ENCODE data around the gene CDH23. TPM values are rescaled to one million over a fixed set of nuclear protein-coding genes. Genes with fewer than 3 reads are reported as not detected.
A peak's percentile ranks its signal among the peaks of the same experiment; 100 is the strongest.

CDH23 gene
- total RNA-seq, 1 donor = 0.36 TPM

GRCh38 chr10:71443676-71444075 is 47.0 kb downstream of the CDH23 start:
- Histone ChIP-seq H4K20me1 (ENCODE audit: insufficient read depth, low read length) (no peaks in the 10 kb centered on the region), H3K27ac (ENCODE audit: low read depth, low read length) (no peak overlapping the region), H3K27me3 (ENCODE audit: insufficient read depth, low read length) (peaks cover 5% of the 10 kb centered on the region), H2AFZ (ENCODE audit: low read length) (no peak overlapping the region), H3K79me2 (ENCODE audit: insufficient read depth, low read length) (no peaks in the 10 kb centered on the region), H3K4me1 (ENCODE audit: insufficient read depth, low read length) (no peaks in the 10 kb centered on the region), H3K4me3 (ENCODE audit: insufficient read depth, low read length) (no peak overlapping the region), H3K36me3 (ENCODE audit: insufficient read depth, low read length) (no peaks in the 10 kb centered on the region), H3K9me3 (ENCODE audit: low read depth, low read length) (no peaks in the 10 kb centered on the region), H3K4me2 (ENCODE audit: insufficient read depth, low read length) (no peak overlapping the region)
- TF ChIP-seq, protein P1, sequence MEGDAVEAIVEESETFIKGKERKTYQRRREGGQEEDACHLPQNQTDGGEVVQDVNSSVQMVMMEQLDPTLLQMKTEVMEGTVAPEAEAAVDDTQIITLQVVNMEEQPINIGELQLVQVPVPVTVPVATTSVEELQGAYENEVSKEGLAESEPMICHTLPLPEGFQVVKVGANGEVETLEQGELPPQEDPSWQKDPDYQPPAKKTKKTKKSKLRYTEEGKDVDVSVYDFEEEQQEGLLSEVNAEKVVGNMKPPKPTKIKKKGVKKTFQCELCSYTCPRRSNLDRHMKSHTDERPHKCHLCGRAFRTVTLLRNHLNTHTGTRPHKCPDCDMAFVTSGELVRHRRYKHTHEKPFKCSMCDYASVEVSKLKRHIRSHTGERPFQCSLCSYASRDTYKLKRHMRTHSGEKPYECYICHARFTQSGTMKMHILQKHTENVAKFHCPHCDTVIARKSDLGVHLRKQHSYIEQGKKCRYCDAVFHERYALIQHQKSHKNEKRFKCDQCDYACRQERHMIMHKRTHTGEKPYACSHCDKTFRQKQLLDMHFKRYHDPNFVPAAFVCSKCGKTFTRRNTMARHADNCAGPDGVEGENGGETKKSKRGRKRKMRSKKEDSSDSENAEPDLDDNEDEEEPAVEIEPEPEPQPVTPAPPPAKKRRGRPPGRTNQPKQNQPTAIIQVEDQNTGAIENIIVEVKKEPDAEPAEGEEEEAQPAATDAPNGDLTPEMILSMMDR (IDR thresholded peaks at IDR 0.05; ENCODE audit: extremely low read depth, low read depth, low read length) = no peak
- DNase-seq (ENCODE audit: insufficient read length, low spot score, missing footprints) = peak; percentile 58

DNA sequence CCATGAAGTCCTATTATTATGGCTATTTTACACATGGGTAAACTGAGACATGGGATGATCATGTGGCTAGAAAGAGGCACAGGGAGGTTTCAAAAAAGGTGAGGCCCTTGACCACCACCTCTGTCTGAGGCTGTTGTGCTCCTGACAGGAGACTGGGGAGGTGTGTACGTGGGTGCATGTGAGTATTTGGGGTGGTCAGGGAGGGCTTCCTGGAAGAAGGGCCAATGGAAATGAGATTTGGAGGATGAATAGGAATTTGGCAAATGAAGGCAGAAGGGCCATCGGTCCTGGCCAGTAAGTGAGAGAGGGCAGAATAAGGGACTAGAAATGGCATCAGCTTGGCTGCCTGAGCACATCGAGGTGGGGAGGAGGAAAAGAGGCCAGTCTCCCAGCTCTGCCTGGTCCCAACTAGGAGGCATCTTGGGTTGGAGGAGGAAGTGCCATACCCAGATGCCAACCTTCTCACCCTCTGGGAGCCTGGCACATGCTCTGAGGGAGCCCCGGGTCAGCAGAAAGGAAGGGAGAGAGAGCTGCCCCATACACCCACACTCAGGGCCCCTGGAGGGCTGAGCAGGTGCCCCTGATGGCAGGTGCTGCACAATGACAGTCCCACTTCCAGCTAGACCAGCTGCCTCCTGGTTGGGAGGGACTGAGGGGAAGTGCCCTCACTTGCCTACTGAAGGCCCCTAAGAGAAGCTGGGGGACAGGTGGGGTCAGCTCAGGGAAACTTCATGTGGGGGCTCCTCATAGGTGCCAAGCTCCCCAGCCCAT is 47.7 kb downstream of the CDH23 start:
- Histone ChIP-seq H3K4me3 (ENCODE audit: insufficient read depth, low read length) (no peak overlapping the region), H4K20me1 (ENCODE audit: insufficient read depth, low read length) (no peaks in the 10 kb centered on the region), H3K79me2 (ENCODE audit: insufficient read depth, low read length) (no peaks in the 10 kb centered on the region), H3K27me3 (ENCODE audit: insufficient read depth, low read length) (peaks cover 7% of the 10 kb centered on the region), H3K9me3 (ENCODE audit: low read depth, low read length) (no peaks in the 10 kb centered on the region), H3K4me2 (ENCODE audit: insufficient read depth, low read length) (no peak overlapping the region), H3K36me3 (ENCODE audit: insufficient read depth, low read length) (no peaks in the 10 kb centered on the region), H2AFZ (ENCODE audit: low read length) (no peak overlapping the region), H3K27ac (ENCODE audit: low read depth, low read length) (no peak overlapping the region), H3K4me1 (ENCODE audit: insufficient read depth, low read length) (no peaks in the 10 kb centered on the region)
- TF ChIP-seq, protein P1 (IDR thresholded peaks at IDR 0.05; ENCODE audit: extremely low read depth, low read depth, low read length) = no peak
- DNase-seq (ENCODE audit: insufficient read length, low spot score, missing footprints) = peak; percentile 63

- H2AFZ ChIP-seq (ENCODE audit: low read length) = no peak overlapping the region
- no peaks in the 10 kb centered on the region for H4K20me1 ChIP-seq (ENCODE audit: insufficient read depth, low read length)
- peaks cover 6% of the 10 kb centered on the region for H3K27me3 ChIP-seq (ENCODE audit: insufficient read depth, low read length)
- DNase-seq (ENCODE audit: insufficient read length, low spot score, missing footprints) = peak; percentile 72
- no peaks in the 10 kb centered on the region for H3K4me1 ChIP-seq (ENCODE audit: insufficient read depth, low read length)
- H3K4me2 ChIP-seq (ENCODE audit: insufficient read depth, low read length) = no peak overlapping the region
- H3K36me3 ChIP-seq (ENCODE audit: insufficient read depth, low read length) = no peaks in the 10 kb centered on the region
- no peaks in the 10 kb centered on the region for H3K79me2 ChIP-seq (ENCODE audit: insufficient read depth, low read length)
- H3K9me3 ChIP-seq (ENCODE audit: low read depth, low read length) = no peaks in the 10 kb centered on the region
- TF ChIP-seq, protein P1 (IDR thresholded peaks at IDR 0.05; ENCODE audit: extremely low read depth, low read depth, low read length) = no peak
- no peak overlapping the region for H3K27ac ChIP-seq (ENCODE audit: low read depth, low read length)
- no peak overlapping the region for H3K4me3 ChIP-seq (ENCODE audit: insufficient read depth, low read length)
Measured at GRCh38 chr10:71447676-71448075, 51.0 kb downstream of the CDH23 start.

DNA sequence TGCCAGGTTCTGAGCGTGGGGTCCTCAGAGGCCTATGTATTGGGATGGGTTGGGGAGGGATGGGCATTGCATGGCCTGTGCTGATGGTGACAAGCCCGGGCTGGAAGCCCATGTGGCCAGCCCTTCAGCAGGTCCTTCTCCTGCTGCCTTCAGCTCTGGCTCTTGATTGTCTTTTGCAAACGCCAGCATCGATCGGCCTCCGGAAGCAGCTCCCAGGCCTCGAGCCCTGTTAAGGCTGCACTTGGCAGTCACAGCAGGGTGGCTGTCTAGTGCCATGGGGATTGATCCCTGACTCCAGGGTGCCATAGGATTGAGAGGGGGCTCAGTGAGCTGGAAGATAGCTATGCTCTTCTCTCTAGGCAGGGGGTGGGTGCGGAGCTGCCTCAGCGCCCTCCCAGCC is 51.4 kb downstream of the CDH23 start:
- peak; percentile 26 for DNase-seq (ENCODE audit: insufficient read length, low spot score, missing footprints)
- H4K20me1 ChIP-seq (ENCODE audit: insufficient read depth, low read length) = no peaks in the 10 kb centered on the region

More for the DNA sequence above, 51.4 kb downstream of the CDH23 start:
- Histone ChIP-seq H3K79me2 (ENCODE audit: insufficient read depth, low read length) (no peaks in the 10 kb centered on the region), H3K9me3 (ENCODE audit: low read depth, low read length) (no peaks in the 10 kb centered on the region), H2AFZ (ENCODE audit: low read length) (no peak overlapping the region), H3K4me2 (ENCODE audit: insufficient read depth, low read length) (no peak overlapping the region), H3K36me3 (ENCODE audit: insufficient read depth, low read length) (no peaks in the 10 kb centered on the region), H3K27ac (ENCODE audit: low read depth, low read length) (no peak overlapping the region), H3K4me1 (ENCODE audit: insufficient read depth, low read length) (no peaks in the 10 kb centered on the region), H3K27me3 (ENCODE audit: insufficient read depth, low read length) (peaks cover 11% of the 10 kb centered on the region), H3K4me3 (ENCODE audit: insufficient read depth, low read length) (no peak overlapping the region)
- TF ChIP-seq, protein P1 (IDR thresholded peaks at IDR 0.05; ENCODE audit: extremely low read depth, low read depth, low read length) = no peak
